ENCODE measurements around the gene CFAP107.
"Not testable (repeated sequence)": the region's sequence is repeated elsewhere in the genome, so short reads cannot be mapped to it uniquely, and the experiment has no call there.

CFAP107 gene, protein sequence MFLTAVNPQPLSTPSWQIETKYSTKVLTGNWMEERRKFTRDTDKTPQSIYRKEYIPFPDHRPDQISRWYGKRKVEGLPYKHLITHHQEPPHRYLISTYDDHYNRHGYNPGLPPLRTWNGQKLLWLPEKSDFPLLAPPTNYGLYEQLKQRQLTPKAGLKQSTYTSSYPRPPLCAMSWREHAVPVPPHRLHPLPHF

DNA sequence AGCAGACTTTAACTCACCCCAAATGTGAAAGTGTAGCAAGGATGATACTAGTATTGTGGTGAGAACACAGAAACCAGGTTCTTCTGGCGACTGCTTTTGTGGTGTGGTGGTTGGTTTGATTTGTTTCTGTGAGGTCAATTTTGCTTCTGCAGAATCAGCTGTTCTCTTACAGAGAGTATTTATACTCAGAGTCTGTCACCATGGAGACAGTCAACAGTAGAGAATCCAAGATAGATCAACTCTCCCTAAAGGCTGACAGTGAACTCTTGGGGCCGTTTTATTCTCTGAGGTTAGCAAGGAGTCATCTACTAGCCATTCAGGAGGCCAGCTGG, at the start of gene CFAP107:
Gene CFAP107 (plus strand): TSS at position 209 of the 332 bp plus-strand sequence. CDS start 231 bp downstream, outside the sequence.
- no peak for DNase-seq

DNA sequence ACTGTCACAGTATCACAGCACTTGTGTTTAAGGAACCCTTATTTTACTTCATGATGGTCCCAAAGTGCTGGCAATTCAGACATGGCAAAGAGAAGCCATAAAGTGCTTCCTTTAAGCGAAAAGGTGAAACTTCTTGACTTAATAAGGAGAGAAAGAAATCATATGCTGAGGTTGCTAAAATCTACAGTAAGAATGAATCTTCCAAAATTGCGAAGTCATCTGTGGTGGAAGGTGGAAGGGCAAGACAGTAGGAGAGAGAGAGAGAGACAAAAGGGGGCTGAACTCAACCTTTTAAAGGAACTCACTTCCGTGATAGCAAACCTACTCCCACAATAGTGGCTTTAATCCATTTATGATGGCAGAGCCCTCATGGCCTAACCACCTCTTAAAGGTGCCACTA, 49.3 kb upstream of the CFAP107 start:
- DNase-seq: no peak

DNA sequence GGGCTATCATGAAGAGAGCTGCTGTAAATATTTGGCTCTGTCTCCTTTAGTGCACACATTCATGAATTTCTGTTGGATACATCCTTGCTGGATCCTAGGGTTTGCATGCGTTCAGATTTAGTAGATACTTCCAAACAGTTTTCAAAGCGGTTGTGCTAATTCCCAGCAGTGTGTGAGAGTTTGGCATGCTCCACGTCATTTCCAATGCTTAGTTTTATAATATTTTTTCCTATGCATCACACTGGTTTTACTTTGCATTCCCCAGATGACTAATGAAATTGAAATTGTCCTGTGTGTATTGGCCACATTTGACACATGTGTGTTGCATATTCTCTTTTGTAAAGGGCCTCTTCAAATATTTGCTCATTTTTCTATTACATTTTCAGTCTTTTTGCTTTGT, 48.6 kb upstream of the CFAP107 start:
- DNase-seq: no peak

DNA sequence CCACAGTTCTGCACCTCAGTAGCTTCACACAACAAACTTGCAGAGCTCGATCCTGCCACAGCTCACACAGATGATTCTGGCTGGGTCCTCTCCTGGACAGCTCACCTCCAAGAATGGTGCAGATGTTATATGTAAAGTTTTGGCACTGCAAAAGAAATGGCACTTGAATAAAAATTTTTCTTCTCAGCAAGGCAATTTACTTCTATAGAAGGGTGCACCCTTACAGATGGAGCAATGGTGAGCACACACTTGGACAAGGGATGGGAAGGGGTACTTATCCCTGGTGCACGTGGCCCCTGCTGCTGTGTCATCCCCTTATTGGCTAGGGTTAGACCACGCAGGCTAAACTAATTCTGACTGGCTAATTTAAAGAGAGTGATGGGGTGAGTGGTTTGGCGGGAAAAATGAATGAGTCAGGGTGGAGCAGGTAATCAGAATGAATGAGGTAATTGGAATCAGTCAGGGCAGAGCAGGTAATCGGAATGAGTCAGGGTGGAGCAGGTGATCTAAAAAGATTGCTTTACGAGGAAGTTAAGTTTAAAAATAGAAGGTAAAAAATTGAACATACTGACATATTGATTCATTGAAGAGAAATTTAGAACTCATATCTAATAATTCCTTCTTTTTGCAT, 42.1 kb upstream of the CFAP107 start:
- DNase-seq: no peak

DNA sequence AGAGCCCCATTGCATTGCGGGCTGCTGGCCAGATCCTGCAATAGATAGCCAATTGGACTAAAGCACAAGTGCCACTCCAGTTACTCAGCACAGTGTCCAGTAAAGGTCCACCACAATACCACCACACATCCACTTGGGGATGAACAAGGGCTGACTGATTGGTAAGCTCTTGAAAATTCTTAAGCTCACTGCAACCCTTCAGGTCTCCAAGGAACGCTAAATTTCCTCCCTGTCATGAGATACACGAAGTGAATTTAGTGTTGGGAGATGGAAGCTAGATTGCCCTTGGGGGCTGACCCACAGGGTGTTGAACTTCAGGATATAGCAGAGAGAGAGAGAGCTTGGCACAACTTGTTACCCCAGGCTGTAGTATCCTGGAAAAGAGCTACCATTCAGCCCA, 39.9 kb upstream of the CFAP107 start:
- DNase-seq: no peak

DNA sequence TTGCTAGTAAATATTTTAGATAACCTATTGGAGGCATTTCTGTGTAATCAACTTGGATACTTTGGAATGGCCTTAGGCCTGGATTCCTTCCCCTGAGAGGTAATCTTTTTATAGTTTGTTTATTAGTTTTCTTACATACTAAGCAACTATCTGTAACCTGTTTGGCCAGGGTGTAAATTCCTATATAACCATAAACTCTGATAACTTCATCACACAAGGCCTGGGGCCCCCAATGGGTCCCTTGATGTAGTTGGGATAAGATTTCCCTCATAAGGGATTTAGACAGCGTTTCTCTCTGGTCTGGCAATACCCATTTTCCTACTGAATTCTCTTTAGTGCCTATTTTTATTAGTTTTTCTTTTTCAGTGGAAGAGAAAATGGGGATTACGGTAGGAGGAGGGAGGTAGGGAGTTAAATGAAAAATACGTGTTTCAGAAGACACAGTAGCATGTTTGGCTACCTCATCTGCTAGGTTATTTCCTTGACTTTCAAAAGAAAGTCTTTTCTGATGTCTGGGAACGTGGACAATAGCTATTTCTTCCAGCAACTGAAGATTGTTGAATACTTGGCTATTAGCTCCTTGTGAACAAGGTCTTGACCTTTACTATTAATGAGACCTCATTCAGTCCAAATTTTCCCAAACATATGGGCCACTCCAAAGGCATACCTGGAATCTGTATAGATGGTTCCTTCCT, 37.5 kb upstream of the CFAP107 start:
- no peak for DNase-seq

DNA sequence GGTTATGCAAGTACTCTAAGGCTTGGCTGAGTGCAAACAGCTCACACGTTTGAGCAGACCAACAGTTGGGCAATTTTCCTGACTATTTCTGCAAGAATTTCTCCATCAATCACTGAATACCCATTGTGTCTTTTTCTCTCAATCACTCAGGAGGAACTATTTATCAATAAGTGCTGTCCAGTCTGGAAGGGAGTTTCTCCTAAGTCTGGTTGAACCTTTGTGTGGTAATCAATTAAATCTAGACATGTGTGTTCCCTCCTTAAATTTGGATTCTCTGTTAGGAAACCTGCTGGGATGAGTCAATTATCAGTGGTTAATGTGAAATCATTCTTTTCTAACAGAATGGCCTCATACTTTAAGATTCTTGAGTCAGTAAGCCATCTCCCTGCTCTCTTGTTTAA, 36.9 kb upstream of the CFAP107 start:
- DNase-seq: no peak

DNA sequence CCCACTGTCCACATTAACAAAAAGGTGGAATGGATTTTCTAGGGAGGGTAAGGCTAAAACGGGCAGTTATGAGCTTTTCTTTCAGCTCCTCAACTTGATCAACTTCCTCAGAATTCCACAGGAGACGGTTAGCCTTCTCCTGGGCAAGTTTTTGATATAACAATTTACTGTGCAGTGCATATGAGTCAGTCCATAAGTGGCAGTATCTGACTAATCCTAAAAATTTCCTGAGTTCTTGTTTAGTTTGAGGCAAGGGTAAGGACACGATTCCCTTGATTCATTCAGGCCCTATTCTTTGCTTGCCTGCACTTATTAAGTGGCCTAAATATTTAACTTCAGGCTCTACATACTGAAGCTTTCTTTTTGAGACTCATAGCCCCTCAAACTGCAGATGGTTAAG, 36.3 kb upstream of the CFAP107 start:
- DNase-seq: no peak

DNA sequence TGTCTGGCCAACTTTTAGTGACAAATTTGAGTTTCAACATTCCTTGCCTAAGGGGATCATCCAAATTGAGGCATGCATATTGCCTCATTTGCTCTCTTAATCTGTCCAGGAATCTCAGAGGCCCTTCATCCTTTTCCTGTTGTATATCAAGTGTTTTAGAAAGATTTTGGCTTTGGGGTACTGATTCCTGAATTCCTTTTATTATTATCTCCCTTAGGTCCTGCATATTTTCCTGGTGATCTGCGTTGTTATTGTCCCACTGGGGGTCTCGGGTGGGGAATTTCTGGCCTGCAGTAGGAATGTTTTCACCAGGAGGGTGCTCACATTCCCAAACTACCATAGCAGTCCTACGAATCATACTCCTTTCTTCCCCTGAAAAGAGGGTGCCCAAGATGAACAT, 34.5 kb upstream of the CFAP107 start:
- no peak for DNase-seq

DNA sequence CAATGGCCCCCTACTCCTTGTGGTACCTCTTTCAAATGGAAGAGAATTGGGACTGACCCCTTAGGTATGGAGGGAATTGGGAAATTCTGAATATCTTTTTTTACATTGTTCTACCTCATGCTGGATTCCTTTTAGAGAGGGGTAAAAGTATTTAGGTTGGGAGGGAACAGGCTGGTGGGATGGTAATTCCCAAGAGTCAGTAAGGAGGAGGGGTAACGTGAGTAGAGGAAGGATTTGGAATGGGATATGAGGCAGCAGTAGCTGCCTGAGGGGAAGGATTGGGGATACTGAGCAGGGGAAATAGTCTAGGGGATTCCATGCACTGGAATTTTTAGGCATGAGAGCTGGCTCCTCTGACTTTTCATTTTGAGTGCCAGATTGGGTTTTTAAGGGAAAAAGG, 33.9 kb upstream of the CFAP107 start:
- DNase-seq: no peak

DNA sequence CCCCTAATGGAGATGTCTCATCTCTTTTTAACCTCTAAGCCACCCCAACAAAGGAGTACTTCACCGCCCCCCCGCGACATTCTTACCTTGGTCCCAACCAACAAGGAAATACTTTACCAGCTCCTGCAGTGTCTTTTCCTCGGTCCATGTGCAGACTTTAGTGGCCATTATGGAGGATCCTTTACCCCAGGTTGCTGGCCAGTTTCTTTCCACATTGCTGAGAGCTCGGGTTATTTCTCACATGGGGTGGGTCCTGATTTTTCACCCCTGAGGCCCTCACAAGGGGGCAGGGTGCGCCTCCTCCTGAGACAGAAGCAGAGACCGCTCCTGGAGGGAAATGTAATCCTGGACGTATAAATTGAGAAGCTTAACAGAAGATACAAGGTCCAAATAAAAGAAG, 33.1 kb upstream of the CFAP107 start:
- no peak for DNase-seq

DNA sequence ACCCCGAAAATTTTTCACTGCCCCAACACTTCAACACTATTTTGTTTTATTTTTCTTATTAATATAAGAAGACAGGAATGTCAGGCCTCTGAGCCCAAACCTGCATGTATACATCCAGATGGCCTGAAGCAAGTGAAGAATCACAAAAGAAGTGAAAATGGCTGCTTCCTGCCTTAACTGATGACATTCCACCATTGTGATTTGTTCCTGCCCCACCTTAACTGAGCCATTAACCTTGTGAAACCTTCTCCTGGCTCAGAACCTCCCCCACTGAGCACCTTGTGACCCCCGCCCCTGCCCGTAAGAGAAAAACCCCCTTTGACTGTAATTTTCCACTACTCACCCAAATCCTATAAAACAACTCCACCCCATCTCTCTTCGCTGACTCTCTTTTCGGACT, 32.3 kb upstream of the CFAP107 start:
- DNase-seq: not testable (repeated sequence)

DNA sequence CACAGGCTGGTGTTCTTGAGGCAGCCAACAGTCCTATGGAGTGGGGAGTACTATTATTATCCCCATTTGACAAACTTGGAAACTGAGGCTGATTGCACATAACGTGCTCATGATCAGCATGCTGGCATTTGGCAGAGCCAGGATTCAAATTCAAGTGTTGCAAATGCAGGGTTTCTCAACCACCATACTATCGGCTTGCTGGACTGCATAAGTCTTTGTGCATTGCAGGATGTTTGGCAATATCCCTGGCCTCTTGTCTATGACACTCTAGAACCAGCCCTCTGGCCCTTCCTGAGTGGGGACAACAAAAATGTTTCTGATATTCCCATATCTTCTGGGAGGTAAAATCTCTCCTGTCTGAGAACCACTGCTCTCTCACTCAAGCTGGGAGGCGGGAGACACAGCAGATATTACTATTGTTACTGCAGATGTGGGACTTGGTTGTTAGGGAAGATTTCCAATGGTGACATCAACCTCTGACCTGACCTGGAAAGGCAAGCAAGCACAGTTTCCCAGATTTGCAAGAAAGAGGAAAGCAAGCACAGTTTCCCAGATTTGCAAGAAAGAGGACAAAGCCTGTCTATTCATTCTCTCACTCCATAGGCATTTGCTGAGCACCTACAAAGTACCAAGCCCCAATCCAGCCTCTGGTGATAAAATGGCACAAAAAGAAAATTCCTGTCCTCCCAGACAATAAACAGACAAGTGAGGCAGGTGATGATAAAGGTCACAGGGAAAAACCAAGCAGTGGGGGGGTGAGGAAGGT, 31.1 kb upstream of the CFAP107 start:
- DNase-seq: no peak

DNA sequence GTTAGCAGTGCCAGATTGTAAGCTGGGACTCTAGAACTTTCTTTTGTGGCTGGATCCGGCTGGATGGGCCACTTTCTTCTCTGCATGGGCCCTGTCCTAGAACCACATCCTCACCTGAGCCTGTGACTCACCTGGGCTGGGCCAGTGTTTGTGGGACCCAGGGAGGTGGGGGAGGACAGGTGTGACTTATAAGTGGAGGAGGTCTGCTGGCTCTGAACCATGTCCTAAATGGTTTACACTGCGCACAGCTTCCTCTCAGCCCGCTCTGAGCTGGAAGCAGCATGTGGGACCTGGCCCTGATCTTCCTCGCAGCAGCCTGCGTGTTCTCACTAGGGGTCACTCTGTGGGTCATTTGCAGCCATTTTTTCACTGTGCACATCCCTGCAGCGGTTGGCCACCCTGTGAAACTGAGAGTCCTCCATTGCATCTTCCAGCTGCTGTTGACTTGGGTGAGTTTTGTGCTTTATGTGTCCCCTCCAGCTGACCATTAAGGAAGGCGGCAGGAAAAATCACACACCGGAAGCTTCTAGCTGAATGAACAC, 30.0 kb upstream of the CFAP107 start, which contains the start of gene AADACL3:
Gene AADACL3 (plus strand): TSS at position 215 of the 542 bp plus-strand sequence. CDS start 67 bp downstream, at position 282.
- no peak for DNase-seq

DNA sequence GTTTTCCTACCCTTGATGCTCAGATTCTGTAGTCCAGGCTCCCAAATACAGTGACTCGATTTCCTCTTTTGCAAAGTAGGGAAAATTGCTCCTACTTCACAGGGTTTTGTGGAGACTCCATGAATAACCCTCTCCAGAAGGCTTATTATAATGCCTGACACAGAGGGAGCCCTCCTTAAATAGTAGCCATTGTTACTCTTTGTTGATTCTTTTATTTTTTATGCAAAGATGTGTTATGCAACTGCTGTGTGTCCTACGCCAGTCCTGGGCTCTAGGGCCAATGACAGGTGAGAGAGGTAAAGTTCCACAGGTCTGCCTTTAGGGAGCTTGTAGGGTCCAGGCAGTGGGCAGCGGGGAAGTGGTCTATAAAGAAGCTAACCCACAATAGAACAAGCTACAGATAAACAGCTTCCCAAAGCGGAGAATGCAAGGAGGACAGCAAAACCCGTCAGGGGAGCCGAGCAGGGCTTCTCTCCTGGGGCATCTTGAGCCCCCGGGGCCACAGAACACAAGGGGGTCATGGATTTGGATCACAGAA, 28.6 kb upstream of the CFAP107 start:
- no peak for DNase-seq

DNA sequence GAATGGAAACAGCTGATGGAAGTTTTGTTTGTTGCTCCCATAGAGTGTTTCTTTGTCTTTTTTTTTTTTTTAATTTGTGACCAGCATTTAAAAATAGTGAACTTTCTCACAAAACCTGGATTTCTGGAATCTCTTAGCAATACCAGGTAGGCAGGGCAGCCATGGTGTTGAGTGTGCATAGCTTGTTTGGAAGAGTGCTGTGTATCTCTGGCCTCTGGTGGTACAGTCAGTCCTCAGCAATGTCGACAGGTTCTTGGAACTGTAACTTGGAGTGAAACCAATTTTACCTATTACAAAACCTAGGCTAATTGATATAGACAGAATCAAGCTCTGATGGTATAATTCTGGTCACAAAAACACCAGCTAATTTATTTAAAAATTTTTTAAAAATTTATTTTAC, 23.4 kb upstream of the CFAP107 start:
- no peak for DNase-seq

DNA sequence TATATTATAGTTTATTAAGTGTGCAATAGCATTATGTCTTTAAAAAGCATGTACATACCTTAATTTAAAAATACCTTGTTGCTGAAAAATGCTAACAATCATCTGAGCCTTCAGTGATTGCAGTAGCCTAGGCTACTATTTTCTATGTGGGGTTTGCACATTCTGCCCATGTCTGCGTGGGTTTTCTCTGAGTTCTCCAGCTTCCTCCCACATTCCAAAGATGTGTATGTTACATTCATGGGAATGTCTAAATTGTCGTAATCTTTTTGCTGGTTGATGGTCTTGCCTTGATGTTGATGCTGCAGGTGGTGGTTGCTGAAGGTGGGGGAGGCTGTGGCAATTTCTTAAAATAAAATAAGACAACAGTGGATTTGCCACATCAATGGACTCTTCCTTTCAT, 17.6 kb upstream of the CFAP107 start:
- no peak for DNase-seq

DNA sequence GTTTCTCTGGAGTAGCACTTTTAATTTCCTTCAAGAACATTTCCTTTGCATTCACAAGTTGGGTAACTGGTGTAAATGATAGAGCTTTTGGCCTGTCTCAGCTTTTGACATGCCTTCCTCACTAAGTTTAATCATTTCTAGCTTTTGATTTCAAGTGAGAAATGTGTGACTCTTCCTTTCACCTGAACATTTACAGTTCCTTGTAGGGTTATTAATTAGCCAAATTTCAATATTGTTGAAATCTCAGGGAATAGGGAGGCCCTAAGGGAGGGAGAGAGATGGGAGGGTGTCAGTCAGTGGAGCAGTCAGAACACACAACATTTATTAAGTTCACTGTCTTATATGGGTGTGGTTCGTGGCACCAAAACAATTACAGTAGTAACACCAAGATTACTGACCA, 15.8 kb upstream of the CFAP107 start:
- no peak for DNase-seq

DNA sequence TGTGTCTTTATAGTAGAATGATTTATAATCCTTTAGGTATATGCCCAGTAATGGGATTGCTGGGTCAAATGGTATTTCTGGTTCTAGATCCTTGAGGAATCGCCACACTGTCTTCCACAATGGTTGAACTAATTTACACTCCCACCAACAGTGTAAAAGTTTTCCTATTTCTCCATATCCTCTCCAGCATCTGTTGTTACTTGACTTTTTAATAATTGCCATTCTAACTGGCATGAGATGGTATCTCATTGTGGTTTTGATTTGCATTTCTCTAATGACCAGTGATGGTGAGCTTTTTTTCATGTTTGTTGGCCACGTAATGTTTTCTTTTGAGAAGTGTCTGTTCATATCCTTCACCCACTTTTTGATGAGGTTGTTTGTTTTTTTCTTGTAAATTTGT, 14.9 kb upstream of the CFAP107 start:
- not testable (repeated sequence) for DNase-seq

DNA sequence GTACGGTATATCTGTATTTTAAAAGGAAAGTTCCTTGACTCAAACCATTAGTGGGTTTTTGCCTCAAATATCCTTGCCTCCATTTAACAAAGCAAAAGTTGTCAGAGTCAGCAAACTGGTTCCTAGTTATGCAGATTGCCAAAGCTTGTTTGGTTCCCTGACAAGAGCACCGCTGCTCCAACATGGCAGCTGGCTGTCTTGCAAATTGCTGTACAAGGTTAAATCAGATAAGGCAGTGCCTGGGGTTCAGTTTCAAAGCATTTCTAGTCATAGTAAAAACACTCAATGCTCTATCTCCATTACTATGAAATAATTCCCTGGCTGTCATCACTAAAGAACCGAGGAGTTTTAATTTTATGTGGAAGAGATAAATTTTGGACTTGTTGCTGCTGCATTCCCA, 11.3 kb upstream of the CFAP107 start:
- no peak for DNase-seq

DNA sequence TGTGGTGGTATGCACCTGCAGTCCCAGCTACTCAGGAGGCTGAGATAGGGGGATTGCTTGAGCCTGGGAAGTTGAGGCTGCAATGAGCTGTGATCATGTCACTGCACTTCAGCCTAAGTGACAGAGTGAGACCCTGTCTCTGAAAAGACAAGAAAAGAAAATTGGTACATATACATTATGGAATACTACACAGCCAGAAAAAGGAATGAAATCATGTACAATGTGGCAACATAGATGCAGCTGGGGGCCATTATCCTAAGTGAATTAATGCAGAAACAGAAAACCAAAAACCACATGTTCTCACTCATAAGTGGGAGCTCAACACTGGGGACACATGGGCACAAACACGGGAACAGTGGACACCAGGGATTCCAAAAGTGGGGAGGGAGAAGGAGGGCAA, 7.1 kb upstream of the CFAP107 start:
- DNase-seq: no peak

DNA sequence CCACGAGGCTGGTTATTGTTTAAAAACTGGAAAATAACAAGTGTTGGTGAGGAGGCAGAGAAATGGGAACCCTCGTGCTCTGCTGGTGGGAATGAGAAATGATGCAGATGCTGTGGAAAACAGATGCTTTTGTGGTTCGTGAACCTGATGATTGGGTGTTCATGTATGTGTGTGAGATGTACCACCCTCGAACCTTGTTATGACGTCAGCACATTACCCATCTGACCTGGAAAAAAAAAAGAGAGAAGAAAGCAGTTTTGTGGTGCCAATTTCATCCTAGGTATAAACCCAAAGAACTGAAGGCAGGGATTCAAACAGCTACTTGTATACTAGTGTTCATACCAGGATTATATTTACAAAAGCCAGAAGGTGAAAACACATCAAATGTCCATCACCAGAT, 6.4 kb upstream of the CFAP107 start:
- no peak for DNase-seq

DNA sequence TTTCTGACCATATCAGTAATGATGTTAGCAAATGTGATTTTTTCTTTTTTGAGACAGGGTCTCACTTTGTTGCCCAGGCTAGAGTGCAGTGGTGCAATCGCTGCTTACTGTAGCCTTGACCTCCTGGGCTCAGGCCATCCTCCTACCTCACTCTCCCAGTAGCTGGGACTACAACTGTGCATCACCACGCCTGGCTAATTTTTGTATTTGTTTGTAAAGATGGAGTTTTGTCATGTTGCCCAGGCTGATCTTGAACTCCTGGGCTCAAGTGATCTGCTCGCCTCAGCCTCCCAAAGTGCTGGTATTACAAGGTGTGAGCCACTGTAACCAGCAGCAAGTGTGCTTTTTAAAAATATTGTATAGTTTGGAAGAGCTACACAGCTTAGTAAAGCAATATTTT, 4.1 kb upstream of the CFAP107 start:
- DNase-seq: no peak

Measured in NCI-H524 treated with DMSO at 0.1 percent for 48 hours (cell line).